Right lobe of liver (tissue), 4 donors: ENCODE data around the gene HIP1R.

Source experiments
- POLR2A ChIP-seq: fragments of 450-650 bp; IDR thresholded peaks from one replicate; pipeline ENCODE4 v1.6.1; 2017; ENCODE audit warnings: antibody characterized with exemption, mild to moderate bottlenecking
- TF ChIP-seq, protein P1 (sequence below), 4 donors: fragments of 200-600 bp in 3 of 4; fragments of 450-650 bp in 1 of 4; IDR thresholded peaks; one replicate each; pipeline versions ENCODE4 v1.5.1 to v1.8.0; 2016 to 2022; ENCODE audit warnings: antibody characterized with exemption in 4 of 4, mild to moderate bottlenecking in 2 of 4
- donor health status: DM: no; HTN: no; CAD: no.
- donor health status: DM: no; HTN: no; CAD: no.
- donor health status: DM: no; HTN: yes; CAD: no.

DNA sequence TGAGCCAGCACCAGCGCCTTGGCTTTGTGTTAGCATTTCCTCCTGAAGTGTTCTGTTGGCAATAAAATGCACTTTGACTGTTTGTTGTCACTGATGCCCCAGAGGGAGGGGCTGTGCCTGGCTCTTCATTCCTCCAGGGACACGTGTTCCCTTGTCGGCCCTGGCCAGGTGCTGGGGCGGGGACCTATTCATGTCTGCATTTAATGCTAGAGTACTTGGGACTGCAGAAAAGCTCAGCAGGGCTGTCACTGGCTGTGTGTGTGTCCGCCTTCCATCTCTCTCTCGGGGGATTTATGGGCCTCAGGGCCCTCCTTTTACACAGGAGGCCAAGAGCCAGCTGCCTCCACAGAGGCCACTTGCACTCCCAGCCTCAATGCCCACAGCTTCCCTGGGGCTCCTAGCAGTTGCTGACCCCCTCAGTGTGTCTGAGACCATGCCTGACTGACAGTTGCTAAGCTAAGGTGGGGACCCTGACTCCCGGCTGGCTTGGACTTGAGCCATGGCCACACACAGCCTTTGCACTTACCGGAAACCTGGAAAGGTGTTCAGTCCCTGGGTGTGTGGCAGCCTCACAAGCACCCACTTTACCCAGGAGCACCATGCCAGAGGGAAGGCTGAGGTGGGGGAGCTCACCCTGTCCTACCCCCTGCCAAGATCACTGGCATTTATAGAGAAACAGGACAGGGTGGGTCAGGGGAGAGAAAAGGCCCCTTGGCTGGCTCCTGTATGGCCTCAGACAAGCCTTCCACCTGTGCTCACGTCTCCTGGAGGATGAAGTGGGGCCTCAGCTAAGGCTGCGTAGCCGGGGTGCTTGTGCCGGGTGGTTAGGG is 27.8 kb downstream of the HIP1R start:
- TF ChIP-seq, protein P1, sequence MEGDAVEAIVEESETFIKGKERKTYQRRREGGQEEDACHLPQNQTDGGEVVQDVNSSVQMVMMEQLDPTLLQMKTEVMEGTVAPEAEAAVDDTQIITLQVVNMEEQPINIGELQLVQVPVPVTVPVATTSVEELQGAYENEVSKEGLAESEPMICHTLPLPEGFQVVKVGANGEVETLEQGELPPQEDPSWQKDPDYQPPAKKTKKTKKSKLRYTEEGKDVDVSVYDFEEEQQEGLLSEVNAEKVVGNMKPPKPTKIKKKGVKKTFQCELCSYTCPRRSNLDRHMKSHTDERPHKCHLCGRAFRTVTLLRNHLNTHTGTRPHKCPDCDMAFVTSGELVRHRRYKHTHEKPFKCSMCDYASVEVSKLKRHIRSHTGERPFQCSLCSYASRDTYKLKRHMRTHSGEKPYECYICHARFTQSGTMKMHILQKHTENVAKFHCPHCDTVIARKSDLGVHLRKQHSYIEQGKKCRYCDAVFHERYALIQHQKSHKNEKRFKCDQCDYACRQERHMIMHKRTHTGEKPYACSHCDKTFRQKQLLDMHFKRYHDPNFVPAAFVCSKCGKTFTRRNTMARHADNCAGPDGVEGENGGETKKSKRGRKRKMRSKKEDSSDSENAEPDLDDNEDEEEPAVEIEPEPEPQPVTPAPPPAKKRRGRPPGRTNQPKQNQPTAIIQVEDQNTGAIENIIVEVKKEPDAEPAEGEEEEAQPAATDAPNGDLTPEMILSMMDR (IDR thresholded peaks at IDR 0.05): no peak
- peak; percentile 21 for TF ChIP-seq POLR2A
